ENCODE data around the gene NEUROD6.

The NEUROD6 gene

GRCh38 chr7:31370609-31371008, 30.1 kb upstream of the NEUROD6 start:
- no peak for DNase-seq (ENCODE audit: low read depth, low spot score)
- H3K4me3 ChIP-seq (ENCODE audit: low read depth, low read length): no peak overlapping the region
- ChIA-PET POLR2A (no interaction called here), CTCF (no interaction called here)
- TF ChIP-seq, protein P1, sequence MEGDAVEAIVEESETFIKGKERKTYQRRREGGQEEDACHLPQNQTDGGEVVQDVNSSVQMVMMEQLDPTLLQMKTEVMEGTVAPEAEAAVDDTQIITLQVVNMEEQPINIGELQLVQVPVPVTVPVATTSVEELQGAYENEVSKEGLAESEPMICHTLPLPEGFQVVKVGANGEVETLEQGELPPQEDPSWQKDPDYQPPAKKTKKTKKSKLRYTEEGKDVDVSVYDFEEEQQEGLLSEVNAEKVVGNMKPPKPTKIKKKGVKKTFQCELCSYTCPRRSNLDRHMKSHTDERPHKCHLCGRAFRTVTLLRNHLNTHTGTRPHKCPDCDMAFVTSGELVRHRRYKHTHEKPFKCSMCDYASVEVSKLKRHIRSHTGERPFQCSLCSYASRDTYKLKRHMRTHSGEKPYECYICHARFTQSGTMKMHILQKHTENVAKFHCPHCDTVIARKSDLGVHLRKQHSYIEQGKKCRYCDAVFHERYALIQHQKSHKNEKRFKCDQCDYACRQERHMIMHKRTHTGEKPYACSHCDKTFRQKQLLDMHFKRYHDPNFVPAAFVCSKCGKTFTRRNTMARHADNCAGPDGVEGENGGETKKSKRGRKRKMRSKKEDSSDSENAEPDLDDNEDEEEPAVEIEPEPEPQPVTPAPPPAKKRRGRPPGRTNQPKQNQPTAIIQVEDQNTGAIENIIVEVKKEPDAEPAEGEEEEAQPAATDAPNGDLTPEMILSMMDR (IDR thresholded peaks at IDR 0.05; ENCODE audit: insufficient read depth, low read length, missing control alignments): no peak

DNA sequence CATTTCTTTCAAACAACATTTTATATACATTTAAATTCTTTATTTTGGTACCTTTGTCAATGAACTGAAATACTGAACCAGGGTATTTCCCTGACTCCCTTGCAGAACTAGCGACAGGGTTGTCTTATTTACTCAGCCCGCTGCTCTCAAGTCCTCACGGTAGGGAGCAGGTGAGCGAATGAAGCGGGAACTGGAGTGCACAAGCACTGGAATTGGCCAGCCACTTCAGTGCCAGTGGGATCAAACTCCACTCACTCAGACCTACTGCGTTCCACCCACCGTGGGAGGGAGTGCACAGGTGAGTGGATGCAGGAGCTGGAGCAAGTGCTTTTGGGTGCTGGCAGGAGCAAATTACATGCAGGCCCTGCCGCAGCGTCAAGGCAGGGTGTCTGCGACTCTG, 28.1 kb upstream of the NEUROD6 start:
- CTCF ChIA-PET: no interaction called here
- no peak for DNase-seq (ENCODE audit: low read depth, low spot score)
- POLR2A ChIA-PET: no interaction called here
- TF ChIP-seq, protein P1 (IDR thresholded peaks at IDR 0.05; ENCODE audit: insufficient read depth, low read length, missing control alignments): no peak
- H3K4me3 ChIP-seq (ENCODE audit: low read depth, low read length): no peak overlapping the region

DNA sequence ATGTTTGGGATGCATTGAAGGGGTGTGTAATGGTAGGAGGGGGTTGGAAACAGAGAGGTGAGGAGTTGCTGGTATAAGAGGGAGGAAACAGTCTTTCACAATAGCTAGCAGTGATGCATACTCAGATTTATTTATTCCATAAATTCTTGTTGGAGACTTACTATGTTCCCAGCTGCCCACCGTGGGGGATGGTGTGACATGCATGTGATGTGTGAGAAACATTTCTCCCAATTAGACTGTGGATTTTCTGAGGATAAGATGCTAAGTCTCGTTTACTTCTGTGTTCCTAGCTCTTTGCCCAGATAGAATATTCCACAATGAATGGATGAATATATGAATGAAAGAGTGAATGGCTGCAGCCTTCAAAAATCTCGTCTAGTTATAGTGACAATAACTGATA, 23.0 kb upstream of the NEUROD6 start:
- ChIA-PET CTCF (interaction anchor here (1.4 to 1.6 kb wide), 2 partner anchors 9 to 10 kb away, joined by 5 to 7 read pairs; no protein-coding TSS in a partner anchor), POLR2A (no interaction called here)
- no peak for DNase-seq (ENCODE audit: low read depth, low spot score)
- H3K4me3 ChIP-seq (ENCODE audit: low read depth, low read length): no peak overlapping the region
- TF ChIP-seq, protein P1 (IDR thresholded peaks at IDR 0.05; ENCODE audit: insufficient read depth, low read length, missing control alignments): no peak

GRCh38 chr7:31363051-31363450, 22.5 kb upstream of the NEUROD6 start:
- no peak for DNase-seq (ENCODE audit: low read depth, low spot score)
- H3K4me3 ChIP-seq (ENCODE audit: low read depth, low read length): no peak overlapping the region
- TF ChIP-seq, protein P1 (IDR thresholded peaks at IDR 0.05; ENCODE audit: insufficient read depth, low read length, missing control alignments): no peak
- CTCF ChIA-PET: interaction anchor here (1.4 to 1.6 kb wide), 2 partner anchors 9 to 10 kb away, joined by 5 to 7 read pairs; no protein-coding TSS in a partner anchor
- POLR2A ChIA-PET: no interaction called here

GRCh38 chr7:31362401-31362800, 21.9 kb upstream of the NEUROD6 start:
- no peak for DNase-seq (ENCODE audit: low read depth, low spot score)
- POLR2A ChIA-PET: no interaction called here
- no peak overlapping the region for H3K4me3 ChIP-seq (ENCODE audit: low read depth, low read length)
- TF ChIP-seq, protein P1 (IDR thresholded peaks at IDR 0.05; ENCODE audit: insufficient read depth, low read length, missing control alignments): no peak
- CTCF ChIA-PET: no interaction called here

GRCh38 chr7:31358467-31358866, 17.9 kb upstream of the NEUROD6 start:
- H3K4me3 ChIP-seq (ENCODE audit: low read depth, low read length): no peak overlapping the region
- TF ChIP-seq, protein P1 (IDR thresholded peaks at IDR 0.05; ENCODE audit: insufficient read depth, low read length, missing control alignments): no peak
- DNase-seq (ENCODE audit: low read depth, low spot score): no peak
- POLR2A ChIA-PET: no interaction called here
- CTCF ChIA-PET: interaction anchor here (1.2 kb wide), 1 partner anchor 15 kb away, joined by 4 read pairs; no protein-coding TSS in a partner anchor

Measured in AG04449 (cell line).